CD4-positive, alpha-beta T cell treated with Interleukin-6 at 100 ng/mL for 8 hours (primary cell): ENCODE data around the gene GLI1.
A peak's percentile ranks its signal among the peaks of the same experiment; 100 is the strongest.
"Not testable (repeated sequence)": the region's sequence is repeated elsewhere in the genome, so short reads cannot be mapped to it uniquely, and the experiment has no call there.

ENCODE experiments used
- DNase-seq: peaks from one replicate; pipeline ENCODE4 v3.0.0-alpha.2; 2020; ENCODE audit warnings: mixed read lengths, low spot score

The GLI1 gene

GRCh38 chr12:57441846-57442427 lies 17.6 kb upstream of the GLI1 start:
- DNase-seq = no peak

GRCh38 chr12:57444337-57444736 lies 15.2 kb upstream of the GLI1 start:
- DNase-seq = not testable (repeated sequence)

- DNase-seq = no peak
Observed at GRCh38 chr12:57444744-57445143, 14.8 kb upstream of the GLI1 start.

GRCh38 chr12:57446292-57446960 lies 13.2 kb upstream of the GLI1 start:
- no peak for DNase-seq

GRCh38 chr12:57448669-57449068 lies 10.9 kb upstream of the GLI1 start:
- no peak for DNase-seq

- no peak for DNase-seq
Observed at GRCh38 chr12:57449375-57449774, 10.2 kb upstream of the GLI1 start.

GRCh38 chr12:57450057-57450456 lies 9.5 kb upstream of the GLI1 start:
- DNase-seq = no peak

GRCh38 chr12:57451233-57451778 lies 8.3 kb upstream of the GLI1 start:
- DNase-seq = no peak

- DNase-seq = no peak
Observed at GRCh38 chr12:57452181-57452936, 7.2 kb upstream of the GLI1 start.

GRCh38 chr12:57452937-57453509 lies 6.6 kb upstream of the GLI1 start:
- DNase-seq = no peak

GRCh38 chr12:57454213-57454565 lies 5.4 kb upstream of the GLI1 start:
- DNase-seq = no peak

GRCh38 chr12:57454566-57455373 lies 4.8 kb upstream of the GLI1 start, which contains the start of gene INHBE:
TSS of gene INHBE (plus strand) at chr12:57455307. CDS start at chr12:57455537, 230 bp downstream.
- DNase-seq = no peak

- no peak for DNase-seq
Observed at GRCh38 chr12:57455374-57456144, 4.0 kb upstream of the GLI1 start.

GRCh38 chr12:57456145-57456700 lies 3.4 kb upstream of the GLI1 start:
- peak; percentile 52 for DNase-seq

GRCh38 chr12:57456737-57457490 lies 2.7 kb upstream of the GLI1 start:
- DNase-seq = no peak

- no peak for DNase-seq
Observed at GRCh38 chr12:57458665-57459054, 925 bp upstream of the GLI1 start.

- peak; percentile 91 for DNase-seq
Observed at GRCh38 chr12:57459055-57459749, 383 bp upstream of the GLI1 start.

GRCh38 chr12:57460468-57460784 lies 841 bp downstream of the GLI1 start:
- DNase-seq = no peak

GRCh38 chr12:57460841-57461275 lies 1.3 kb downstream of the GLI1 start:
- no peak for DNase-seq
